OCI-M2 (cell line): ENCODE data around the gene C2CD2.
"Not testable (repeated sequence)": the region's sequence is repeated elsewhere in the genome, so short reads cannot be mapped to it uniquely, and the experiment has no call there.

Source experiments
- DNase-seq: peaks from one replicate; lab custom pipeline; 2025; ENCODE audit not compliant: unreplicated experiment; lab: John Stamatoyannopoulos, UW

The C2CD2 gene

GRCh38 chr21:41958886-41959563 lies 5.2 kb upstream of the C2CD2 start:
- DNase-seq, result no peak

GRCh38 chr21:41957991-41958766 lies 4.4 kb upstream of the C2CD2 start:
- no peak for DNase-seq

GRCh38 chr21:41956926-41957729 lies 3.3 kb upstream of the C2CD2 start:
- no peak for DNase-seq

- no peak for DNase-seq
Measured at GRCh38 chr21:41955516-41955915, 1.7 kb upstream of the C2CD2 start.

GRCh38 chr21:41954654-41955499 lies 1.1 kb upstream of the C2CD2 start:
- DNase-seq, result no peak

GRCh38 chr21:41953249-41953830 lies 478 bp downstream of the C2CD2 start:
- no peak for DNase-seq

- DNase-seq, result no peak
Measured at GRCh38 chr21:41952568-41953248, 1.1 kb downstream of the C2CD2 start.

GRCh38 chr21:41951876-41952567 lies 1.8 kb downstream of the C2CD2 start:
- no peak for DNase-seq

- no peak for DNase-seq
Measured at GRCh38 chr21:41950941-41951351, 2.9 kb downstream of the C2CD2 start.

GRCh38 chr21:41949631-41950030 lies 4.2 kb downstream of the C2CD2 start:
- not testable (repeated sequence) for DNase-seq

- no peak for DNase-seq
Measured at GRCh38 chr21:41948901-41949300, 4.9 kb downstream of the C2CD2 start.

- DNase-seq, result no peak
Measured at GRCh38 chr21:41948078-41948895, 5.5 kb downstream of the C2CD2 start.

GRCh38 chr21:41945982-41946381 lies 7.8 kb downstream of the C2CD2 start:
- no peak for DNase-seq

GRCh38 chr21:41943851-41944250 lies 10.0 kb downstream of the C2CD2 start:
- no peak for DNase-seq

- DNase-seq, result no peak
Measured at GRCh38 chr21:41942457-41942856, 11.4 kb downstream of the C2CD2 start.

GRCh38 chr21:41941941-41942340 lies 11.9 kb downstream of the C2CD2 start:
- no peak for DNase-seq

GRCh38 chr21:41940431-41940830 lies 13.4 kb downstream of the C2CD2 start:
- DNase-seq, result no peak

GRCh38 chr21:41939391-41939790 lies 14.4 kb downstream of the C2CD2 start:
- DNase-seq, result no peak
